Lung (tissue), 12 donors: ENCODE results near the gene ZDHHC8. TPM values are rescaled to one million over a fixed set of nuclear protein-coding genes. Genes with fewer than 3 reads are reported as not detected.

Experiments
- ATAC-seq: fragments of 200-7000 bp; cut with Tn5 transposase; one replicate; pipeline ENCODE4 v1.9.1; 2020; ENCODE audit warnings: moderate number of reproducible peaks; ENCODE audit not compliant: insufficient read depth, low FRiP score
- DNase-seq, 3 donors: peaks; one replicate each; pipeline ENCODE4 v3.0.0-alpha.2; 2013 to 2017
- H3K27ac ChIP-seq, 2 donors: one replicate each; pipeline ENCODE4 v1.5.1; 2013; ENCODE audit warnings: mild to moderate bottlenecking in 2 of 2, moderate library complexity in 2 of 2, control low read depth in 1 of 2, inconsistent platforms in 1 of 2, low read depth in 1 of 2, low read length in 1 of 2
- H3K27me3 ChIP-seq, 3 donors: one replicate each; pipeline ENCODE4 v1.5.1; 2013; ENCODE audit warnings: low read length in 2 of 3; ENCODE audit not compliant: control insufficient read depth in 3 of 3, insufficient read depth in 3 of 3
- H3K36me3 ChIP-seq, 4 donors: one replicate each; pipeline ENCODE4 v1.5.1; 2013; ENCODE audit warnings: low read length in 4 of 4, mild to moderate bottlenecking in 1 of 4, moderate library complexity in 1 of 4; ENCODE audit not compliant: control insufficient read depth in 4 of 4, insufficient read depth in 4 of 4
- H3K4me1 ChIP-seq, 5 donors: one replicate each; pipeline ENCODE4 v1.5.1; 2013; ENCODE audit warnings: low read length in 5 of 5, mild to moderate bottlenecking in 2 of 5, moderate library complexity in 1 of 5; ENCODE audit not compliant: control insufficient read depth in 5 of 5, insufficient read depth in 5 of 5
- H3K4me3 ChIP-seq: one replicate; pipeline ENCODE4 v1.5.1; 2013; ENCODE audit warnings: mild to moderate bottlenecking, control low read depth, moderate library complexity
- H3K9ac ChIP-seq, 2 donors: one replicate each; pipeline ENCODE4 v1.5.1; 2013; ENCODE audit warnings: low read length in 2 of 2, control low read depth in 1 of 2; ENCODE audit not compliant: insufficient read depth in 1 of 2
- H3K9me3 ChIP-seq, 4 donors: one replicate each; pipeline ENCODE4 v1.5.1; 2013; ENCODE audit warnings: low read length in 3 of 4, mild to moderate bottlenecking in 1 of 4, moderate library complexity in 1 of 4; ENCODE audit not compliant: control insufficient read depth in 4 of 4, insufficient read depth in 3 of 4
- CTCF ChIP-seq: IDR thresholded peaks from 2 replicates; pipeline ENCODE4 v1.5.1; 2012; ENCODE audit warnings: mild to moderate bottlenecking; ENCODE audit errors: control extremely low read depth, extremely low read depth
- WGBS, 2 donors: extraction: QIAGEN DNeasy Blood & Tissue Kit; methylation state at CpG; one replicate each; pipeline ENCODE4 v1.1.7; 2013; 5-methylcytosine and 5-hydroxymethylcytosine counted together
- polyA plus RNA-seq, 2 donors: library from polyadenylated mRNA; stranded (reverse); fragments of 200-250 nt; gene quantifications; one replicate each; pipeline ENCODE4 v1.2.1, GENCODE V29; 2013
- total RNA-seq, 2 donors: library from RNA; depleted of rRNA in 1 of 2; stranded (reverse); fragments of >200 nt in 1 of 2; gene quantifications; one replicate each; pipeline ENCODE4 v1.2.1, GENCODE V29; 2014 to 2021
- donor health status: control.
- donor health status: control.
- donor health status: Bipolar disorder and iron deficiency.
- donor health status: healthy.
- donor health status: DM: yes; HTN: yes; CAD: no.

ZDHHC8 gene
- total and polyA plus RNA-seq, 4 donors: 28.4 to 75.1 (median 35.5) TPM

GRCh38 chr22:20105456-20106204 lies 26.0 kb upstream of the ZDHHC8 start:
- H3K36me3 ChIP-seq: peaks cover 12 to 74% (median 34%) of the 10 kb centered on the region in 4 donors
- no peaks in the 10 kb centered on the region for H3K4me1 ChIP-seq
- ATAC-seq (no peak), DNase-seq (no peak)
- no peaks in the 10 kb centered on the region for H3K27me3 ChIP-seq
- 96 to 98% methylated on average over 7 of the region's 7 CpGs for WGBS, 2 donors
- no peak for TF ChIP-seq CTCF
- no peak overlapping the region for H3K27ac ChIP-seq
- no peak overlapping the region for H3K9ac ChIP-seq
- H3K9me3 ChIP-seq: no peaks in the 10 kb centered on the region
- H3K4me3 ChIP-seq: no peak overlapping the region

DNA sequence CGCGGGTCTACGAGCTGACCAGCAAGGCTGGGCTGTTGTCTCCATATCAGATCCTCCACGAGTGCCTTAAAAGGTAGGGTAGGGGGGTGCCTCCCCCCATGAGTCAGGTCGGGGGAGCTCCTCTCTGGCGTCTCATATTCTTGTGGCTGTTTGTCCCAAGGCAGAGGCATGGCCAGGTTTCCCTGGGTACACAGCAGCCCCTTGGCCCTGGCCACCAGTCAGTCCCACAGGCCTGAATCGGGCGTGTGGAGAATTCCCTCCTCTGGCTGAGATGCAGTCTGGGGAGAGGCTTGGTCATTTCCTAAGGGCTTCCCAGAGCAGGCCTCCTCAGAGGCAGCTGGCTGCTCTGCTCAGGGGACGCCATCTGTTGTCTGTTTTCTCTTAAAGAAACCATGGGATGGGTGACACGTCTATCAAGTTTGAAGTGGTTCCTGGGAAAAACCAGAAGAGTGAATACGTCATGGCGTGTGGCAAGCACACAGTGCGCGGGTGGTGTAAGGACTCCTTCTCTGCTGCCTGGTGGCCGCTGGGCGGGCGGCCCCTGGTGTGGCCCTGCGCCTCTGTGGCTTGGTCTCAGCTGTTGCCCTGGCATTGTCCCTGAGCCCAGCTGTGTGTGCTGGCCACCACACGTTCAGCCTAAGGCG lies 25.3 kb upstream of the ZDHHC8 start:
- Histone ChIP-seq H3K27me3 (no peaks in the 10 kb centered on the region), H3K4me3 (no peak overlapping the region), H3K27ac (no peak overlapping the region), H3K9ac (no peak overlapping the region), H3K9me3 (no peaks in the 10 kb centered on the region), H3K4me1 (no peaks in the 10 kb centered on the region), H3K36me3 (peaks cover 7 to 72% (median 34%) of the 10 kb centered on the region in 4 donors)
- no peak for ATAC-seq
- 94 to 95% methylated on average over 20 of the region's 20 CpGs for WGBS, 2 donors
- TF ChIP-seq CTCF: no peak
- DNase-seq: no peak

GRCh38 chr22:20106849-20107237 lies 24.8 kb upstream of the ZDHHC8 start:
- Histone ChIP-seq H3K4me3 (no peak overlapping the region), H3K4me1 (no peaks in the 10 kb centered on the region), H3K9ac (no peak overlapping the region), H3K27me3 (no peaks in the 10 kb centered on the region), H3K9me3 (no peaks in the 10 kb centered on the region), H3K36me3 (peaks cover 7 to 73% (median 34%) of the 10 kb centered on the region in 4 donors), H3K27ac (no peak overlapping the region)
- TF ChIP-seq CTCF: no peak
- ATAC-seq: no peak
- WGBS, 2 donors: 94 to 95% methylated on average over 10 of the region's 10 CpGs
- DNase-seq: no peak
